ENCODE measurements around the gene RTN3.
"Not testable (repeated sequence)": the region's sequence is repeated elsewhere in the genome, so short reads cannot be mapped to it uniquely, and the experiment has no call there.

The RTN3 gene, protein sequence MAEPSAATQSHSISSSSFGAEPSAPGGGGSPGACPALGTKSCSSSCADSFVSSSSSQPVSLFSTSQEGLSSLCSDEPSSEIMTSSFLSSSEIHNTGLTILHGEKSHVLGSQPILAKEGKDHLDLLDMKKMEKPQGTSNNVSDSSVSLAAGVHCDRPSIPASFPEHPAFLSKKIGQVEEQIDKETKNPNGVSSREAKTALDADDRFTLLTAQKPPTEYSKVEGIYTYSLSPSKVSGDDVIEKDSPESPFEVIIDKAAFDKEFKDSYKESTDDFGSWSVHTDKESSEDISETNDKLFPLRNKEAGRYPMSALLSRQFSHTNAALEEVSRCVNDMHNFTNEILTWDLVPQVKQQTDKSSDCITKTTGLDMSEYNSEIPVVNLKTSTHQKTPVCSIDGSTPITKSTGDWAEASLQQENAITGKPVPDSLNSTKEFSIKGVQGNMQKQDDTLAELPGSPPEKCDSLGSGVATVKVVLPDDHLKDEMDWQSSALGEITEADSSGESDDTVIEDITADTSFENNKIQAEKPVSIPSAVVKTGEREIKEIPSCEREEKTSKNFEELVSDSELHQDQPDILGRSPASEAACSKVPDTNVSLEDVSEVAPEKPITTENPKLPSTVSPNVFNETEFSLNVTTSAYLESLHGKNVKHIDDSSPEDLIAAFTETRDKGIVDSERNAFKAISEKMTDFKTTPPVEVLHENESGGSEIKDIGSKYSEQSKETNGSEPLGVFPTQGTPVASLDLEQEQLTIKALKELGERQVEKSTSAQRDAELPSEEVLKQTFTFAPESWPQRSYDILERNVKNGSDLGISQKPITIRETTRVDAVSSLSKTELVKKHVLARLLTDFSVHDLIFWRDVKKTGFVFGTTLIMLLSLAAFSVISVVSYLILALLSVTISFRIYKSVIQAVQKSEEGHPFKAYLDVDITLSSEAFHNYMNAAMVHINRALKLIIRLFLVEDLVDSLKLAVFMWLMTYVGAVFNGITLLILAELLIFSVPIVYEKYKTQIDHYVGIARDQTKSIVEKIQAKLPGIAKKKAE

DNA sequence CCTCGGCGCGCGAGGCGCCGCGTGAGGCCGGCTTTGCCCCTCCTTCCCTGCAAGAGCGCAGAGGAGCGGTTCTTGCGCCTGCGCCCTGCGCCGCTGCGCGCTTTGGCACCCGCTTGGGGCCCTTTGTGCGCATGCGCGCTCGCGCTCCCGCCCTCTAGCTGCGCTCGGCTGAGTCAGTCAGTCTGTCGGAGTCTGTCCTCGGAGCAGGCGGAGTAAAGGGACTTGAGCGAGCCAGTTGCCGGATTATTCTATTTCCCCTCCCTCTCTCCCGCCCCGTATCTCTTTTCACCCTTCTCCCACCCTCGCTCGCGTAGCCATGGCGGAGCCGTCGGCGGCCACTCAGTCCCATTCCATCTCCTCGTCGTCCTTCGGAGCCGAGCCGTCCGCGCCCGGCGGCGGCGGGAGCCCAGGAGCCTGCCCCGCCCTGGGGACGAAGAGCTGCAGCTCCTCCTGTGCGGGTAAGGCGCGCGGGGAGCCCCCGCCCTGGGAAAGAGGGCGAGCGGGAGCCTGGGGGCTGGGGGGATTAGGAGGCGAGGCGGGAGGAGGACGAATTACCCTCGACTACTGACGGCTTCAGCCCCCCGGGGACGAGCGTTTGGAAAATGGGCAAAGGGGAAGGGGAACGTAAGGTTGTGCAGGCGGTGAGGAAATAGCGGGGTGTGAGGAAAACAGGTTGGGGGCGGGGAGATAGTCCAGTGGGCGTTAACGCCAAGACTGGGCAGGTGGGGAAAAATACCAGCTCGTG, at the start of gene RTN3:
TSS of gene RTN3 (plus strand) at position 180 of the 745 bp plus-strand sequence. CDS start at position 317, 137 bp downstream.
- peak; percentile 97 for DNase-seq

DNA sequence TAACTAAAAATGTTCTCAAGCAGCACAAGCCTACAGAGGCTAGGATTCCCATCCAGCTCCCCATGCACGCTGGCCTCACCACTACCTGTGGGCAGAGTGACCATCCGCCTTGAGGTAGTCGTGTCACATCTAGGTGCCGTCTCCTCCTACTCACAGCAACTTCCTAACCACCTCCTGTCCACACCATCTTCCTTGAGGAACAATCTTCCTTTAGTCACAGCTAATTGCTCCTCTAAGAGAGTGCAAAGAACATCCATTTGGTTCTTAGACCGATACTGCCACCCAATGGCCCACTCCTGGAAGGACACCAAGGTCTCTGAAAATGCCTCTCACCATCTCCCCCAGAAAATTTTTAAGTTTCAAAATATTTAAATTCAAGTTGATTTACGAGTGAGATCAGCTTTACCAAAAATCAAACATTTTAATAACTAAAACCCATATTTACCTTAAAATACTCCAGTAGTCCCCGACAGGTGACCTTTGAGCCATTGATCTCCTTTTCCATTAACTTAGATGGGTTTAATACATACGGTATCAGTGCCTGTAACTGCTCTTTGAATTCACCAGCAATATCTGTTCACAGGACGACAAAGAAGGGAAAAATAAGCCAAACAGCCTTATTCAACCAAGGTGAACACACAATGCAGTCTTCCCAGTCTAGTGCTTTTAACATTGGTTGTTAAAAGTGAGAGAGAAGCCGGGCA, 45.4 kb upstream of the RTN3 start:
- DNase-seq: peak; percentile 17

DNA sequence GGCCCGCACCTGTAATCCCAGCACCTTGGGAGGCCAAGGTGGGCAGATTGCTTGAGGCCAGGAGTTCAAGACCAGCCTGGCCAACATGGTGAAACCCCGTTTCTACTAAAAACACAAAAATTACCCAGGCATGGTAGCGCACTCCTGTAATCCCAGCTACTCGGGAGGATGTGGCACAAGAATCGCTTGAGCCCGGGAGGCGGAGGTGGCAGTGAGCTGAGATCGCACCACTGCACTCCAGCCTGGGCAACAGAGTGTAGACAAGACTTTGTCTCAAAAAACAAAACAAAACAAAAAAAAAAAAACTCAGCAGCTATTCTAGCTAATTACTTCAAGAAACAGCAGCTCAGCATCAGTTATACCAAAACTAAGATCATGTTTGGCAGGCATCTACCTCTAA, 42.9 kb upstream of the RTN3 start:
- DNase-seq: not testable (repeated sequence)

DNA sequence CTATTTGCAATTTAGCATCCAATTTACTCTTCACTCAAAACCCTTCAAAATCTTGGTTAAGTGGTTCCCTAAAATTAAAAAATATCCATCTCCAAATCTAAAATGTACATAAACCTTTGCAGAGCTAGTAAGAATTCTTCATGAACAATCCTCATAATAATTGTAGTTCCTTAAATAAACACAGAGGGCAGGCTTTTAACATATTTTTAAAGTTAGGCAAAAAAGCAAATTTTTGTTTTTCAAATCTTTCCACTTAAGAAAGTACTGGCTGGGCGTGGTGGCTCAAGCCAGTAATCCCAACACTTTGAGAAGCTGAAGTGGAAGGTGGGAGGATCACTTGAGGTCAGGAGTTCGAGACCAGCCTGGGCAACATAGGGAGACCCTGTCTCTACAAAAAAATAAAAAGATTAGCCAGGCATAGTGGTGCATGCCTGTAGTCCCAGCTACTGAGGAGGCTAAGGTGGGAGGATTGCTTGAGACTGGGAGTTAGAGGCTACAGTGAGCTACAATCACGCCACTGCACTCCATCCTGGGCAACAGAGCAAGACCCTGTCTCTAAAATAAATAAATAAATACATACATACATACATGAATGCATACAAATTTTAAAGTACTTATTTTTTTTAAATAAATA, 42.0 kb upstream of the RTN3 start:
- no peak for DNase-seq

DNA sequence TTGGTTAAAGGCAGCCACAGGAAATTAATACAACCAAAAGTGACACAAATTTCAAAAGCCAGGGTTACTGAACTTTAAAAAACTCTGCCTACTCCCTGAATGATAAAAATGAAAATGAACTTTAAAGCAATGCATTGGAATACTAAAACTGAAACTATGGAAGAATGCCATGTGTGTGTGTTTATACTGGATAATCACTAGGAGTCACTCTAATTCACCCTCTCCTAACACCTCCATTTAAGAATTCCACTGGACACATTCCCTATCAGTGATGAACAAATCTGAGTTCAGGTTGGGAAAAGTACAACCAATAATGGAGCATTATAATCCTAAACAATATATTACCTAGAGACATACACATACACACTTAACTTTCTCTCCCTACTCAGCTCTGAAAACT, 39.6 kb upstream of the RTN3 start:
- no peak for DNase-seq

DNA sequence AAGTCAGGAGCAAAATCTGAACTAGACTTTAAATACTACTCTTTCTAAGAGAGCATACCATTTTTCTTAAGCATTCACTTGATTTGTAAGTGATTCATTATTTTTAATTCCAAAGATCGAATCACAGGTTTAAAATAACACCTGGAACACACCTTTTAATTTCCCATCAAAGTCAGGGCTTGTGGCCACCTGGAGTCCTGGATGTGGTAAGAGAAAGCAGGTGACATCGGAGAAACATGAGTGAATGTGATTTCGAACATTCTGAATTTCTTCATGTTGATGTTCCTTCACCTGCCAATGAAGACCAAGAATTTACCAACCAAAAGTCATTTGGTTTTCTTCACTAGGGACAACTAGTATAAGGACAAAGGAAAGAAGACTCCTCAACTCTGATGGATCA, 38.1 kb upstream of the RTN3 start:
- no peak for DNase-seq

DNA sequence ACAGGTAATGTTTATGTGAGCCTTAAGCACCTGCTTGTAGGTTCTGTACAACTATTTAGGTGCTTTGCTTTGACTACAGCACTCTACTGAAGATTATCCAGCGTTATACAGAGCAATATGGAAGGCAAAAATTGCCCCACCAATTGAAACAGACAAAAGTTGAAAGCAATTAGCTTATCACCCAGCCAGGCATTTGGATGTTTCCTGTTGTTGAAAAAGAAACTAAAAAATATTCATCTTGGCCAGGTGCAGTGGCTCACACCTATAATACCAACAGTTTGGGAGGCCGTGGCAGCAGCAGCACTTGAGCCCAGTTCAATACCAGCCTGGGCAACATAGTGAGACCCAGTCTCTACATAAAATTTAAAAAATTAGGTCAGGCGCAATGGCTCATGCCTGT, 28.6 kb upstream of the RTN3 start:
- DNase-seq: no peak

DNA sequence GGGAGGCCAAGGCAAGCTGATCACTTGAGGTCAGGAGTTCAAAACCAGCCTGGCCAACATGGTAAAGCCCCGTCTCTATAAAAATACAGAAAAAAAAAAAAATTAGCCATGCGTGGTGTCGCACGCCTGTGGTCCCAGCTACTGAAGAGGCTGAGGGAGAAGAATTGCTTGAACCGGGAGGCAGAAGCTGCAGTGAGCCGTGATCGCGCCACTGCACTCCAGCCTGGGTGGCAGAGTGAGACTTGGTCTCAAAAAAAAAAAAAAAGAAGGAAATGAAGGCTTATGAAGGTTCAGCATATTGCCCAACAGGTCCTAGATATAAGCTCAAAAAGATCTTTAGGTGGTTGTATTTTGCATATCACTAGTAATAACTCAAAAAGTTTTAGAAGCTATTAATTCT, 20.3 kb upstream of the RTN3 start:
- DNase-seq: no peak

DNA sequence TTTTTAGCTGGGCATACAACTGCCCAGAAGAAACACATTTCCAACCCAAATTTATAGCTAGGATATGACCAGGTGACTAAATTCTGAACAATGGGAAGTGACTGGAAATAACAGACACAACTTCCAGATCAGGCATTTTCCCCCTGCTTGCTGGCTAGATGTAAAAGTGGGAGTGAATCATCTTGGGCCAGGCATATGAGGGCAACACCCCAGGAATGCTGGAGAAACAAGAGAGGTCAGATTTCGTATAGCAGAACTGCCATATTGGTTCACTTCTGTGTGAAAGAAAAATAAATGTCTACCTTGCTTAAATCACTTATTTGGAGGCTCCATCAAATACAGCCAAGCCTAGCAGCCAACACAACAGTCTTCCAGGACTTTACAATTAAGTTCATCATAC, 17.5 kb upstream of the RTN3 start:
- DNase-seq: no peak

DNA sequence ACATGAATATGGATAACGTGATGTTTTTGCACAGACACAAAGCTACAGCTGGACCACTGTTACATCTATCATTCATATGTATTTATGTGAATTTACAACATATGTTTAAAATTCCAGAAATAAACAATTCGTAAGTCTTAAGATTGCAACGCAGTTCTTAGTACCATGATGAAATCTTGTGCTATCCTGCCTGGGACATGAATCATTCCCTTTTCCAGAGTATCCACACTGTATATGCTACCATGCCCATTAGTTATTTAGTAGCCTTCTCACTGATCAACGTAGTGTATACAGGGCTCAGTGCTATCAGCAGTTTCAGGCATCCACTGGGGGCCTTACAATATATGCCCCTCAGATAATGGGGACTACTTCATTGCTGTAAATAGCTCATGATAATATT, 14.4 kb upstream of the RTN3 start:
- DNase-seq: no peak

DNA sequence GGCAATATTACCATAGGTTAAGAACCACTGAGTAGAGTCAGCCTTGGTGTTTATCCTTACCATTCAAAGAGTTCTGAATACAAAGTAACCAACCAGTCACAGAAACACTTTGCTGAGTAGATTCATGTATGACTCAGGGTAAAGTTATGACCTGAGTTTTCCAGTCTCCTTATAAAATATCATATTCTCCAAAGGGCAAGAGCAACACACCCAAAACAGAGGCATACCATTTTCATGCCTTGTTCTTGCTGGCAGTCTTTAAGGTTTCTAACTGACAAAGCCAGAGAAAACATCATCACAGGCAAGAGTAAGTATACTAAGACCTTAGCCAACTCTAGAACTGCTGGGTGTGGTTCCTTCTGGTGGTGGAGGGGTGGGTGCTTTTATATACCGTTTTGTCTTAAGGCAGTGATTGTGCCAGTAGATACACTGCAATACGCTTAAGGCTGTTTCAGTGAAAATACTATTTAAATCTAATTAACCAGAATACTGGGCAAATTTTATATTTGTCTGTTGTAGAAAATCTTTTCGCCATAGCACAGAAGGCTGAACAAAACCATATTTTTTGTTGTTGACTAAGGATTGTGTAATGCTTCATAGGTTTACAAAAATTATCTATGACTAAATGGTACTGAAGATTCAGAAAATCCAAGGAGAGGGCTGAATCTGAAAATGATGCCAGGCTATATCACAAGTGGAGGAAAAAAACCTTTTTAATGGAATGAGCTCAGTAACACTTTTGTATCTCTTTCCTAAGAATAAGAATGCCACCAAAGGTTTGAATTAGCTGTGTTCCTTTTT, 13.1 kb upstream of the RTN3 start:
- DNase-seq: no peak

DNA sequence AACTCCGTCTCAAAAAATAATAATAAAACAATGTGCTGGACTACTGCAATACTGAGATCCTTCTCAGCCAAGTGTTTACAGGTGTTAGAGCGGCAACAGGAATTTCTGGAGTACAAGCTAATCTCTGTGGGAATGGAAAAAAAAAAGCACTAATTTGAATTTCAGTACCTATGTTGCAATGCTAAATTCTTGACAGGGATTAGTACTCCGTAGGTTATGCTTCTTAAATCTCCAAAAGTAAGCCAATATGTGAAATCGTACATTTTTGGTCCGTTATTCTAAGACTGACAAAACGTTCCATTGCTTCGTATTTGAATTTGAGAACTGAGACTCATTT, 11.2 kb upstream of the RTN3 start:
- DNase-seq: no peak

DNA sequence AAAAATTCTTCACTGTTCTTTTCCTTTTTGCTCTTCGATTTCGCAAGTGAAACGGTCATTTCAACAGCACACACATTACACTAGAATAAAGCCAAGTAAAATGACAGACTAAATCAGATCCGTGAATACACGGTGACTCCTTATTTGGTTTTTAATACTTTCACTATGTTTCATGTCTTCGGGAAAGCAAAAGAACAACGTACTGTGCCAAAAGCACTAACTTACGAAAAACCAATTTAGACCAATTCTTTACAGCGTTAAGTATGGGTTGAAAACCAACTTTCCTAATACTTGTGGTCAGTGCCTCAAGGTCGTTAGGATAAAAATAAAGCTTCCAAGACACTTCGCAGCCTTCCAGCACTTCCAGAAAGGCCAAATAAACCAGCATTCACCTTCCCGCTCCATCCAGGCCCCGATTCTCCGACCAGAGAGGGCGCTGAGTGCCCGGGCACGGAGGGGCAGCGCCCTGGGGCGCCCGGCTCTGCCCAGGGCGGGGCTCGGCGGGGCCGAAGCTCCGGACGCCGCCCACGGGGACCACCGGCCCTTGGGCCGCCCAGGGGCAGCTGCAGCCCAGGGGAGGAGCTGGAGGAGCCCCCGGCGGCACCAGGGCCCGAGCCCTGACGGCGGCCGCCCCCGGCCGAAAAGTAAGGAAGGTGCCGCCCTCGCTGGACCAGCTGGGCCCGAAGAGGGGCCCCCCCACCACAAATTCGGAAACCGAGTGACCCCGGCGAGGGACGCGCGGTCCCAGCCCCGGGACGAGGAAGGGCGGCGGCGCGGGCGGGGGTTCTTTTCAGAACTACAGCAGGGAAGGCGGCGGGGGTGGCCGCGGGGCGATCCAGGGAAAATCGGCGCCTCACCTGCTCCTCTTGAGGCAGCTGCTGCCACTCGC, 10.6 kb upstream of the RTN3 start:
- DNase-seq: peak; percentile 39

DNA sequence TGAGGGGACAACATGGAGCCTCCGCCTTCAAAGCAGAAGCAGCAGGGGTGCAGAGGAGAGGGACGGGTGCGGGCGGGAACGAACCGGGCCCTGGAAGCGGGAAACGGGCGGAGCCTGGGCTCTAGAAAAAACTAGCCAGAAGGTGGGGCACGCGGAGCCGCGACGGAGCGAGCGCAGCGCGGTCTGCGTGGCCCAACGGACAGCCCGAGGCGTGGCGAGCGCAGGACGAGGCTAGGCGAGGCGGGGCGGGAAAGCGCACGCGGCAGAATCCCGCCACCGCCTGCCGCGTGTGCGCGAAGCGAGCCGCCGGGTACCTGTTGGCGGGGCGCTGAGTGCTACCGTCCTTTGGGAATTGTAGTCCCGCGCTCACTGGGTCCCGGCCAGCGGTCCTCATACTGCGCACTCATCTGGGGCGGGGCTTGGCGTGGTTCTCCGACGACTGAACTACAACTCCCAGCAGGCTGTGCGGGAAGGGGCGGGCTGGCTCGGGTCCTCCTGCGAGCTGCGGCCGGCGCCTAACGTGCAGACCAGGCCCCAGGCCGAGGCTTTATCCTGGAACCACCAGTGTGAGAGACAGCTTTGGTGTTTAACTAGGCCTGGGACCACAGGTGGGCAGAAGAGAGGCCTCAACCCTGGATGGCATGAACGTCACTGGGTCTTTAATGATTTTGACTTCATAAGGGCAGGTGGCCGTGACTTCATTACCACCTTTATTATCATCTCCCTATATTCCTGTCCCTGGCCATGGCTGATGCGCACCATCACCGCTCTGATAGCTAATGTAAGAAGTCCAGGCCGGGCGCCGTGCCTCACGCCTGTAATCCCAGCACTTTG, 9.8 kb upstream of the RTN3 start, which contains the start of gene ATL3:
TSS of gene ATL3 (minus strand) at position 55 of the 834 bp plus-strand sequence. CDS start at position 14, 41 bp downstream.
- peak; percentile 97 for DNase-seq

DNA sequence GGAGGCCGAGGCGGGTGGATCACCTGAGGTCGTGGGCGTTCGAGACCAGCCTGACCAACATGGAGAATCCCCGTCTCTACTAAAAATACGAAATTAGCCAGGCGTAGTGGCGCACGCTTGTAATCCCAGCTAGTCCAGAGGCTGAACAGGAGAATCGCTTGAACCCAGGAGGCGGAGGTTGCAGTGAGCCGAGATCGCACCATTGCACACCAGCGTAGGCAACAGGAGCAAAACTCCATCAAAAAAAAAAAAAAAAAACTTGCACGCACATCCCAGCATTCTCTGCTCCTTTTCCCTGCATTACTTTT, 9.2 kb upstream of the RTN3 start:
- no peak for DNase-seq

DNA sequence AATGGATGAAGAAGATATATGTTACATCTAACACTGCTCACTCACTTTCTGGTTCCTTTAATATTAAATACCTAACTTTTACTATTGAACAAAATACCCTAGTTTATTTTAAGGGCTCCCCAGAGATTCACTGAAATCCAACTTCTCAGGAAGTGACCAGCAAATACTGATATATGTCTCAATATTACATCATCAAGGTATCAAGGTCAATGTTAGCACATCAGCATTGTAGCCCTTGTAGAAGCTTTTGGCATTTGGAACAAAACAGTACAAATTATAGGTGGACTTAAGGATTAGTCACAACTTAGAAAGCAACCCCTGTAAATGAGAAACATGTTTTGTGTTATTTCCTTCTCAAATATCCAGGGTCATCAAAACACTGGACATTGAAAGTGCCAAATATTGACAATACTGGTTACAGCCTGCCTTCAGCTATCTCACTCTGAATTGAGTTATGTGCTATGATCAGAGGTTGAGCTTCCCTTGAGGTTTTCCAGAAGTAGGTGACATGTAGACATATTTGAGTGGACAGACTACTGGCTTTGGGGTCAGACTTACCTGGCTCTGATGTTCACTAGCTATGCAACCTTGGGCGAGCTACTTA, 8.3 kb upstream of the RTN3 start:
- DNase-seq: no peak

DNA sequence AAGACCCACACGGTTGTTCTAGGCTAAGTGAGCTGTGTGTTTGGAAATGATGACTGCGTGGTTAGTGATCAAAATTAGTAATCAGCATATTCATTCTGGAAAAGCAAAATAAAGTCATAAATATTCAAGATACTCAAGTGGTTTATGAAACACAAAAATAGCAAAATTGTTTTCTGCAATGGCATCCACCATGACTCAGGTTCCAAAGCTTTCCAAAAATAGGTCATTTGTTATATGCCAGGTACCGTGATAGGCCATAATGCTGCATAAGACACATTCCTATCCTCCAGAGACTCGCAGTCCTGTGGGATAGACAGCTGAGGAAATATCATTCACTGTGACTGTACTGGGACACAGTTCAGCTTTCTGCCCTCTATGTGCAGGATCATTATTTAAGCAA, 7.7 kb upstream of the RTN3 start:
- DNase-seq: no peak

DNA sequence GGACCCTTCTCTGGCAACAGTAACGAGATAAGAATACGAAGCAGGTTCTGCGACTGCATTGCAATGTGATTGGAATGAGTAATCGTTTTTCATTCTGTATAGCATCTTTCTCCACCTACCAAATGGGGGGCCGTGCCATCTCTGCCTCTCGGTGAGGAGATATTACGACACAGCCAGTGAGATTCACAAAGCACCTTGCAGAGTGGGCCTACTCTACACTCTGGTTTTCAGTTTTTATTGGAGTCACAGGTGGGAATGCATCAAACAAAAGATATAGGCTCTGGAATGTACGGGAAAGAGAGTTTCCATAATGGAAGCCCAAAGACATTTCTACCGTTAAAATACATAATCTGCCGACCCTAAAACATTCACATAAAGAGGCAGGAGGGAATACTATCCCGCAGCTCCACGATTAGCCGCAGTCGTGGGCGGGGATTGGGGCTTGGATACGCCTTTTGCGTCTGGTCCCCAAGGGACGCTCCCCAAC, 423 bp upstream of the RTN3 start:
- no peak for DNase-seq
